ENCODE results near the gene NR1I3.

Gene NR1I3

DNA sequence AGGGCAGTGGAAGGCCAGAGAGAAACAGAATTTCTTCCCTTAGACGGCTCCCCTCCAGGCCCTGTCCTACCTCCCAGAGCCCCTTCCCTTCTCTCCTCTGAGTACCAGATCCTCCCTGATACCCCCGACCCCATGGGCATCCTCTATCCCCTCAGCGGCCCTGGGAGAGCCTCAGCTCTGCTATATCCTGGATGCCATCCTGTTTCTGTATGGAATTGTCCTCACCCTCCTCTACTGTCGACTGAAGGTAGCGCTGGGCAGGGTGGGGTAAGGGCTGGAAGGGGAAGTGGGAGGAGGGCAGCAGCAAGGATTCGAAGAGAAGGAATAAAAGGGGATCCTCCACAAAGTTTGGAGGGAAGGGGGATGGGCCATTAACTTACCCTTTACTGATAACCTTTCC lies 20.2 kb downstream of the NR1I3 start:
- DNase-seq = no peak

DNA sequence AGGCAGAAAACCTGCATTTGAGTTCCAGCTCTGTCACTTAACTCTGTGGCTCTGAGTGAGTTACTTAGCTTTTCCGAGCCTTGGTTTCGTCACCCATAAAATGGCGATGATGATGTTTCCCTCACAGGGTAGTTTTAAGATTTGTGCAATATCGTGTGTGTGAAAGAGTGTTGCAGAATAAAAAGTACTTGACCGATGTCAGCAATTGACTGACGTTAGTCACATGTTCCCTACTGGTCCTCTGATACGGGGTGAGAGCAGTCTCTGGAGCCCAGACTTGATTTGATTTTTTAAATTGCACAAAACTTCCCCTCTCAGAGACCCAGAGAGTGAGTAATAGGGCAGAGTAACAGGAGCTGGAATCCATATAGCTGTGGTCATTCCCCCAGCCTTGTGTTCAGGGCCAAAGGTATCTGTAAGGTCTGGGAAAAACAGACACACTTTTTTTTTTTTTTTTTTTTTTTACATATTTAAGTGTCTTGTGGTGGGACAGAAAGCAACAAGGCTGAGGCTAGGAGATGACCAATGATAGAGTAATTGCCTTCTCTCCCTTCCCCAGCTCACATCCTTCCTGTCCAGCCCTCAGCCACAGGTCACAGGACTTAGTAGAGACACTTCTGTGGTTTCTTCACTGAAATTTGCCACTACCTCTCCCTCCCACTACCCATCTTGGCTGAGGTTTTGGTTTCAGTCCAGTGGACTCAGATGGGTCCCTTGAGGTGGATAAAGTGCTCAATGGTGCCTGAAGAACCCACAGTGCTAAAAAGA lies 20.9 kb downstream of the NR1I3 start:
- peak; percentile 20 to 64 for DNase-seq

DNA sequence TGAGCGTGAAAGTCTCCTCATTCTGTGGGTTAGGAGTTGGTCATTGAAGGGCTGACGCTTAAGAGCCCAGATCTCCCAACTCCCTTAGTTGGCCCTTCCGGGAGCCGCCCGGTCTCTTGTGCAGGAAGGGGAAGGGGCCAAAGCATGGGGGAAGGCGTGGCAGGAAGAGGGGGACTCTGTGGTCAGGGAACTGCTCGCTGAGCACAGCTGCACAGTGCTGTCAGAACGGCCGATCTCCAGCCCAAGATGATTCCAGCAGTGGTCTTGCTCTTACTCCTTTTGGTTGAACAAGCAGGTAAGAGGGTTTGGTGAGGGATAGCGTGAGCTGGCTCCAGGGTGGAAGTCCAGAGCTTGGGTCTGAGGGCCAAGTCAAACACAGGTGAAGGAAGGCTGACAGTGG lies 22.9 kb downstream of the NR1I3 start, which contains the start of gene FCER1G:
TSS of gene FCER1G (plus strand) at position 220 of the 400 bp plus-strand sequence. CDS start at position 247, 27 bp downstream.
- DNase-seq = peak in 1 of 2 donors; percentile 74

DNA sequence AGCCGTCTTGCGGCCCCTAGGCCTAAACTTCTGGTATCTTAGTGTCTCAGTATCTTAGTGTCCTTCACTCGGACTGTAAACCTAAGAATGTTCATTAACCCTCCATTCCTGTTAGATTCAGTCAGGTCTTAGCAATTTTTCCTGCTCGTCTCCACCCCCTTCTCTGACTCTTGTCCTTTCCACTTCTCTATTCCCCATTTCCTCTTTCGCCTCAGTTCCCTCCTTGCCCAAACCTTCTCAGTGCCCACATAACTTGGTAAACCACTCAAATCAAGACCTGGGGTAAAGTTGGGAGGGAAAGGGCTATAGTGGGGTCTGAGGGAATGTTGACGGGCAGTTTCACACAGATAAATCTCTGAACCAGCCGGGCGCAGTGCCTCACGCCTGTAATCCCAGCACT lies 23.6 kb downstream of the NR1I3 start:
- DNase-seq = no peak

DNA sequence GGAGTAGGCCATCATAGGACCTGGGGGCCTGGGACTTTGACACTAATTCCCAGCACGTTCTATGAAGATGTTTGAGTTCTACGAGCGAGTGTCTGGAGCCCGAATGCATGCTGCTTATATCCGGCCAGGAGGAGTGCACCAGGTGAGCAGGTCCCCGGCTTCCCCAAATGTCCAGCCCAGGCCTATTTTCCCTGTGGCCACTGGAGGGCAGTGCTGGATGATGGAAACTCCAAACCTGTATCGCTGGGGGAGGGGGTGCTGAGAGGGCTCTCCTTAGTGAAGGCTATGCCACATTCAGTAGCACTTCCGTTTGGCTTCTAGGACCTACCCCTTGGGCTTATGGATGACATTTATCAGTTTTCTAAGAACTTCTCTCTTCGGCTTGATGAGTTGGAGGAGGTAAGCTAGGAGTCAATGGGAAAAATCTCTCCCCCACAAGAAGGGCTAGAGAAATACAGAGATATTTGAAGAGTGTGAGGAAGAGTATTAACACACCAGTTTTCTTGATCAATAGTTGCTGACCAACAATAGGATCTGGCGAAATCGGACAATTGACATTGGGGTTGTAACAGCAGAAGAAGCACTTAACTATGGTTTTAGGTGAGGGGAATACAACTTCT lies 28.1 kb downstream of the NR1I3 start:
- DNase-seq = peak; percentile 79 to 80

DNA sequence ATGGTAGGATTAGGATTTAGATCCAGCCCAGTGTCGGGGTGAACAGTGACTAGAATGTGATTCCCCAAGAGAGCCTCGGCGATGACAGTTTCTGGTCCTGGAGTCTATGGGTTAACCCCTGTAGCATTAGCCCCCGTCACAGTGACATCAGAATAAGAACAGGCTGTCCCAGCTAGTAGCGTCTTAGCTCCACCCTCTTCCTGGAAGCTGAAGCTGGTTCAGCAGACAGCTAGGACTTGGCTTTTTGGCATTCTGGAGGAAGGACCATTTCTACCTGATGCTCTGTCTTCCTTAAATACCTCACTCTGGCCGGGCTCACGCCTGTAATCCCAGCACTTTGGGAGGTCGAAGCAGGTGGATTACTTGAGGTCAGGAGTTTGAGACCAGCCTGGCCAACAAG lies 30.8 kb downstream of the NR1I3 start:
- DNase-seq = no peak

DNA sequence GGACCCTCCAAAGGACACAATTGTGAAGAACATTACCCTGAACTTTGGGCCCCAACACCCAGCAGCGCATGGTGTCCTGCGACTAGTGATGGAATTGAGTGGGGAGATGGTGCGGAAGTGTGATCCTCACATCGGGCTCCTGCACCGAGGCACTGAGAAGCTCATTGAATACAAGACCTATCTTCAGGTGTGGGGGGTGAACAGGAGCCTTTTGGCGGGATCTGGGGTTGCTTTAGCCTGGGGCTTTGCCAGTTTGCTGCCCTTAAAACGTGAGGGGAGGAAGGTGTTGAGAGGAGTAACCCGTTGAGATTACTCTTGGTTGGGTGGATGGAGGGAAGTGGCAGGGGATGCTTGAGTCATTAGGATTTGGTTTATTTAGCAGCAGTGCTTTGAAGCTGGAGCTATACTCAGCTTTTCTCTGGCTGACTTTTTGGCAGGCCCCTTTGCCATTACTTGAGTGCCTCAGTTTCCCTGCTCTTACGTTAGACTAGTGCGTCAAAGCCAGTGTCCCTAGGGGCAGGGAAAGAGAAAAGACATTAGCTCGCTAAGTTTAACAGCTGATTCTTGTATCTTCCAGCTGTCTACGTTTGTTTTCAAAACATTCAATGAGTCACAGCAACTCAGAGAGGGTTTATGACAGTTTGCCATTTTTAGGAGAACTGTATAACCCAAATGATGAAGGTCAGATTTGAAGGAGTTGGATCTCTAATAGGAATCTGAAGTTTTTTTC lies 31.4 kb downstream of the NR1I3 start:
- no peak for DNase-seq

DNA sequence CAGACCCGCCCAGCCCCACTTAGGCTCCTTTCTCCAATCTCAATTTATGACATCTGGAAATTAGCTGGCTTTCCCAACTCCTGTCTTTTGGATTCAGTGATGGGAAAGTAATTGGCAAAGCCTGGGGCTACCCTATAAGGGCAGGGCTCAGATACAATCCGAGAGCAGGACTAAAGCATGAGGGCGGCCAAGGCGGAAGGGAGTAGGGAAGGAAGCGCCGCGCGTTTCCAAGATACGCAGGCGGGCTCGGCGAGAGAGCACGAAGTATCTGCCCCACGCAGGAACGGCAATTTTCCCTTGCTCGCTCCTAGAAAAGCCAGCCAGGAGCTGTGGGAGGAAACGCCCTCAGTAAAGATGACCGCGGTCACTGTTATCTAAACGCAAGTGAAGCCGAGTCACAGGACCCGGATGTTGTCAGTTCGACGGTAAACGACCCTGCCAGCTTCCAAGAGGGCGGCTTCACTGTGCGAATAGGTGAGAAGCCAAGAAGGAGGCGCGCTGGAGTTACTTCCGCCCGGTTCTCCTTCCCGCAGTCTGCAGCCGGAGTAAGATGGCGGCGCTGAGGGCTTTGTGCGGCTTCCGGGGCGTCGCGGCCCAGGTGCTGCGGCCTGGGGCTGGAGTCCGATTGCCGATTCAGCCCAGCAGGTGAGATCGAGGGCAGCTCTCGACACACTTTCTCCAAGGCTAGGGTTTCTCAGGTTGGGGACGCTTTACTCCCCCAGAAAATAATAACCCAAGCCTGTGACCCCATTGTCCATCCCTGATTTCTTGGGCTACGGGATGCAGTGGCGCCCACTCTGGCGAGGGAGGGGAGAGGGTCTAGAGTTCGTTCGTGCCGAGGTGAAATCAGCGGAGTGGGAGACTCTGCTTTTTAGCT lies 35.9 kb downstream of the NR1I3 start, which contains the start of gene NDUFS2:
TSS of gene NDUFS2 (plus strand) at position 532 of the 877 bp plus-strand sequence. CDS start at position 551, 19 bp downstream.
- peak; percentile 97 for DNase-seq

DNA sequence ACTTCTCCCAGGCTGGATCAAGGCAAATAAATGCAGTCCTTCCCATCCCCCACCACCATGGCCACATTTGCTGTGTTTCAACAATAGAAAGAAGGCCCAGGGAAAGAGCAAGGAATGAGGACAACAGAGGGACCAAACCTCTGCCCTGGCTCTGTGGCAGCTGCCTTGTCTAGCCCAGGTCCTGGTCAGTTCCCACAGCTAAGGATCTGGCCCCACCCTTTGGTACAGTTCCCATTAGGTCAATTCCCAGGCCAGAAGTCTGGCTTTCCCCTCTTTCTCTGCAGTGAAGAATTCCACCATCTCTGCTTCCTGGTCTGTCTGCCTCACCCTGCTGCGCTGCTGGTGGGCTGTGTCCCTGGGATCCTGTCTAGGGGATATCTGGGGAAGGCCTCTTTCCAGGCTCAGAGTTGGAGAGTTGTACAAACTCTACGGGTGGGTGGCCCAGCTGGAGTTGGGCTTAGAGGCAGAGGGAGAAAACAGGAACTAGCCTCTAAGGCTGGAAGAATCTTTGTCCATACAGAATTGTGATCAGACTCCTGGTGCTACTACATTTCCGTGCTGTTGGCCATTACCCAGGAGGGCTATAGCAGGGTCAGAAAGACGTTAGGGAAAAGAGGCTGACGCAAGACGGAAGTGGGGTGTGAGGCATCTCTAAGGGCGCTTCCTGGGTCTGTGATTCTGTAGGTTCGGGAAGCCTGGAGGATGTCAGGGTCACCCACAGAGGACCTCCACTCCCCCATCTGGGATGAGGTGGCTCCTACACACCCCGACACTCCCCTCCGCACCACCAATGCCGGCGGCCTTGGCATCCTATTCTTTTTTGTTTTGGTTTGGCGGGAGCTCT lies 36.8 kb downstream of the NR1I3 start:
- no peak for DNase-seq

DNA sequence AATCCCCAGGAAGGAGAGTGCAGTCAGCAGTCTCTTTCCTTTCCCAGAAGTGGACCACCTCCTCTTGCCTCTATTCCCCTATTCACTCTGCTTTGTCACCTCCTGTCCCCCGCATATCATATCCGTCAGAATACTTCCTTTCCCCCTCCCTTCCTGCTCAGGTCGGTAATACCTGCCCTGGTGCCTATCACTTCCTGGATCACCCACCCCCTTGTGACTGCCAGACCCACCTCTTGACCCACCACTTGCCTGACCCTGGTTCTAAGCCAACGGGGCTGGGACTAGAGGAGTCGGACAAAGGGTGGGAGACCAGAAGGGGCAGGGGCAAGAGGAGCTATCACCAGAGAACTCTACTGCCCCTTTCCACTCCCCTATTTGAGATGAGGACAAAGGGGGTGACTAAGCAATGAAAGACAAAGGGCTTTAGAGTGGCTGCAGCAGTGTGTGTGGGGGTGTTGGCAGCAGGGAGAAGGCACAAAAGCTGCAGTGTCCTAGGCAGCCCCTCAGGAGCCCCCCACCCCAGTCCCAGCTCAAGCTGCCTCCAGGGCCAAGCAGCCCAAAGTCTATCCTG lies 37.5 kb downstream of the NR1I3 start:
- DNase-seq = no peak

DNA sequence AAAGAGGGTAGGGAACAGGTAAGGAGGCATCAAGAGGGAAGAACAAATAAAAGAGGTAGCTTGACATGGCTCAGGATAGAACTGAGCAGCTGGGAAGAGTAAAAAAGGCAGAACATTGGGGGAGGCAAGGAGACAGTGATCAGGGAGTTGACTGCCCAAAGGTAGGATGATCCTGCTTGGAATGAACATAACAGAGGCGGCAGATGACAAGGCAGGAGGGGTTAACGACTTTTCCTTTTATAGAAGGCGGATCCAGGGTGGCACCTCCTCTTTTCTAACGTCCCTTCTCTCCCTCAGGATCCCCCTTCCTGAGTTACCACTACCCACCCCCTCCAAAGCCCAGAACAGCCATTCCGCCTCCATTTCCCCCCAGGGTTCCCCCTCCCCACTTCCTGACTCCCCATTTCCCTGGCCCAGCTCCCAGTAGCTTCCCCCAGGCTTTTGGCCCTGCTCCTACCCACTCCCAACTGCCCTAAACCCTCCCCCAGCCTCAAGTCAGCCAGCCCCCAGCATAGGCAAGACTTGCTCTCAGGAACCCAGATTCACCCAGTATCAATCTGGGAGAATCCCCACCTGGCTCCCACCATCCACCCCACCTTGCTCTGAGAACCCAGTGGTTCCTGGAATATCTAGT lies 38.4 kb downstream of the NR1I3 start:
- DNase-seq = no peak

DNA sequence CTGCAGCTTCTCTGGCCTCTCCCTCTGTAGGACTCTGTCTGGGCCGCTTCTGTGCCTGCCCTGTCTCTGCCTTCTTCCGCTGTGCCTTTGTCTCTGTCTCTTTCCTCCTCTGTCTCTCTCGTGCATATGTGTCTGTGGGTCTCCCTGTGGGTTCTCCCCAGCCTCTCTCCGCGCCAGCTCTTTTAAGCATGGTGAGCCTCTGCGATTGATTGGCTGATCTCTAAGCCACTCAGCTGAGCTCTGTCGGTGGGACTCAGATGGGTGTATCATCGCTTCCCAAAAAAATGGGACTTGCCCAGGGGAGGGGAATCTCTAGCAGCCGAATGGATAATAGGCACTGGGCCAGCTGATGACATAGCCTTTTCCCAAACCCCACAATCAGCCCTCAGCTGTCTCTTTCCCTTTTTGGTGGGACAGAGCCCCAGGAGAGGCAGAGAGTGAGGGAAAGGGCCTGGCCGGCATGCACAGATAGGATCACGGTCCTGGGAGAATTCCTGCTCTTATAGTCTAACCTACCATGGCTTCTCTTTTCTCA lies 39.0 kb downstream of the NR1I3 start, which contains the start of gene ADAMTS4:
TSS of gene ADAMTS4 (minus strand) at position 158 of the 535 bp plus-strand sequence. CDS start 427 bp downstream, outside the sequence.
- no peak for DNase-seq

DNA sequence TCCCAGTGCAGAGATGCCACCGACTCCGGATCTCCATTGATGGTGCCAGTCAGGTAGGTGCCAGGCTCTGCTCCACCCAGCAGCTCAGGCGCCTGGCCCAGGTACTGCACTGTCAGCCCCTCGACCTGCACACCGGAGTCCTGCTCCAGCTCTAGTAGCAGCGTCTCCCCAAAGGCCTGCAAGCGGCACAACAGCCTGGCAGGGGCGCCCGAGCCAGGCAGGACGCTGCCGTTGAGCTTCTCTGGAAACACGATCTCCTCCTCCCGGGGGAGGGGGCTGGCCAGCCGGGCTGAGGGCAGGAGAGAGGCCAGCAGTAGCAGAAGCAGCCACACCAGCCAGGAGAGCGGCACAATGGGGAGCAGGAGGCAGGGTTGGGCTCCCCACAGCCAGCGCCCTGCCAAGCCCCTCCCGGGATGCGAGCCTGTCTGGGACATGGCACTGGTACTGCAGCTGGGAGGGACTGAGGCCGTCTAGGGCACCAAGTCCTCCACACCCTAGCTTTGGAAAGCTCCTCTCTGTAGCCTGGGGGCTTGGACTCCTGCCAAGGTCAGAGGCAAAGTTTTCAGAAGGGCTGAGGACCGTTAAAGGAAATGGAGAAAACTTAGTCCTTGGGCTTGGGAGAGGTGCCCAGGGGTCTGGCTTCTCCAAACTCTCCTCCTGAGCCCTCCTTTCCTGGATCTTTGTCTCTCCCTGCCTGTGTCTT lies 39.7 kb downstream of the NR1I3 start:
- DNase-seq = no peak

DNA sequence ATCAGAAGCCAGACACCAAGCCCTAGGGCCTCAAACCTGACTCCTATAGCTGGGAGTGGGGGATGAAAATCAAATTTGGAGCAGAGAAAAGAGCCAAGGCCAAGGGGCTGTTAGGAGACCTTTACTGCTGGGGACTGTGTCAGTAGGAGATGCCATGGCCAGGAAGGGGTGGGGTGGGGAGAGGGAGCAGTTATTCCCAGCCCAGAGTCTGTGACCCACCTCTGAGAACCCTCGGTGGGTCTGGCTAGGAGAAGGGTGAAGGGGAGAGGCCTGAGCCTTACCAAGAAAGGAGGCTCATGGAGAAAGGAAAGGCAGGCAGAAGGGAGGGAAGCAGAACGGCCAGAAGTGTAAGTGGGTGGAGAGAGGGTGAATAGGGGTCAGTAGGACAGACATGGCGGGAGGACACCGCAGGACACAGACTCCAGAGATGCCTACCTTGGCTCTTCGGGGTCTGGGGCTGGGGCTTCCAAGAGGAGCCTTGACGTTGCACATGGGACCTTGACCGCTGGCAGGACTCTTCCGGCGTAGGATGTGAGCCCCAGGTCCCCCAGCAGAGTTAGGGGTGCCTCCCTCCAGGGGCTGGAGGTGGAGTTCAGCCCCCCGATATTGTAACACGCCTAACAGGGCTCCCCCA lies 40.3 kb downstream of the NR1I3 start:
- DNase-seq = no peak

DNA sequence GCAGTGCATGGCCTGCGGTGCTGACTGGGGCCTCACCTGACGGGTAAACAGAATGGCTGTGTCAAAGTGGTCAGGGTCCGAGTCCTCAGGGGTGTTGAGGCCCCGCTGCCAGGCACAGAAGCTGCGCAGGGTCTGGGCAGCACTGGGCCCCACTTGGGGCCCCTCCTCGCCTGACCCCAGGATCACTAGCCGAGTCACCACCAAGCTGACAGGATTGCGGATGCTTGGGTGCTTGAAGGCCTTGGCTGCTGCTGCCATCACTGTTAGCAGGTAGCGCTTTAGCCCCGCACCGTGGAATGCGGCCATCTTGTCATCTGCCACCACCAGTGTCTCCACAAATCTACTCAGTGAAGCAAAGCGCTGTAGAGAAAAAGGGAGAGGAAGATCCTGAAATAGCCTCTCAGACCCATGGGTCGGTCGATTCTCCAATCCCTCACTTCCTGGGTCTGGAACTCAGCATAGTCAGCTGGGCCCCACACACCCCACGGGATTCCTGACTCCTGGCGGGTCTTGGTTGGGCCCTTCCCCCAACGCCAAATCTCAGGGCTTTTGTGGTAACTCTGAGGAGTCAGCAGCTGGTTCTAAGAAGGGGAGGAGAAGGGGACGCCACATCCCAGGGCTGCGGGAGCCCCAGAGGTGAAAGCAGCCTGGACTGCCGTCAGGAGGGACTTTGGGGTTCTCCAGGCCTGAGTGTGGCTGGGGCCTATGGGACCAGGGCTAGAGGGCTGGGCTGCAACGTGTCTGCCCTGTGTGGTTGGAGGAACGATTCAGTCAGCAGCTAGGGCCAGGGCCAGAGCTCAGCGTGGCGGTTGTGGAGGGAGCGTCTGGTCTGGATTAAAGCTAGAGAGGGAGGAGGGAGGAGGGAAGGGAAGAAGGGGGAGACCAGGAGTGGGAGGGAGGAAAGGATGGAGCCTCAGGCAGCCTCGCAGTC lies 41.2 kb downstream of the NR1I3 start:
- no peak for DNase-seq

DNA sequence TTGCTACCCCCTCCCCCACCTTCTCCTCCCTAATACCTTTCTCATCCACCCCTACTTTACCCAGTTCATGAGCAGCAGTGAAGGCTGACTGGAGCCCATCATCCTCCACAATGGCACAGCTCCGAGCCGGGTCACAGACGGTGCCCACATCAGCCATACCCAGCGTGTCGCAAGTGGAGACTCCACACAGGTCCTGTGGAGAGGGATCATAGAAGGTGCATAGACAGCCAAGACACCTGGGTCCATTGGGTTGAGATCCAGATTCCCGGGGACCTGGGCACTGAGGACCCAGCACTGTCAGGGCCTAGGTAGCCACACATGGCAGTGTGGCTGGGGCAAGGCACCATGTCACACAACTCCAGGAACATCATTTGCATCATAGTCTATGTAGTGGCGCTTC lies 41.9 kb downstream of the NR1I3 start:
- no peak for DNase-seq

DNA sequence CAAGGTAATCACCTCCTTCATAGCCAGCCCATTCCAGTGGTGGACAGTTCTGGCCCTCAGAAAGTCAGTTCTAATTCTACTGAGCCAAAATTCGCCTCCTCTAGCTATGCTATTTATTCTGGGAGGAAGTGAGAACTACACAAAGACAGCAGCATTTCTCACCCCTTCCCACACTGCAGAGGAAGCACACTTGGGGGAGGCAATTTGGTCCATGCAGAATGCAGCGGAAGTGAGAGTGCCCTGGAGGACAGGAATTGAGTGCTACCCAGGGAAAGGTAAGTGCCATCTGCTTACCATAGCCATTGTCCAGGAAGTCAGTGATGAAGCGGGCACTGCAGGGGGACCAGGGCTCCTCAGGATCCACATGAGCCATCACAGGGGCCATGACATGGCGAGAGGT lies 42.8 kb downstream of the NR1I3 start:
- DNase-seq = no peak

Data from CD4-positive, alpha-beta T cell treated with Interleukin-1 beta for 1 hour (primary cell).